Measurements from ENCODE around the gene SERP1. TPM values are rescaled to one million over a fixed set of nuclear protein-coding genes. Genes with fewer than 3 reads are reported as not detected.

SERP1 gene
- total RNA-seq, 1 donor from 2014 or later, result 358 TPM

GRCh38 chr3:150494411-150494977 is 51.8 kb downstream of the SERP1 start:
- DNase-seq (ENCODE audit: extremely low read depth, low read depth, low spot score), result no peak

Other genes starting within 250 kb of the SERP1 start
- gene TSC22D2, start 138.2 kb downstream of the SERP1 start, total RNA-seq, result 20.7 and 25.9 TPM in 2 replicates
- 91.6 and 98.2 TPM in 2 replicates for gene EIF2A, start 291 bp upstream of the SERP1 start, total RNA-seq
- gene SELENOT, start 56.8 kb upstream of the SERP1 start, total RNA-seq, result 130 and 133 TPM in 2 replicates
- not detected in 2 replicates for gene ERICH6, start 157.4 kb upstream of the SERP1 start, total RNA-seq
- gene SIAH2, start 216.7 kb upstream of the SERP1 start, total RNA-seq, result 23.7 and 34.0 TPM in 2 replicates

All from glomerular endothelial cell (primary cell).